T-cell (primary cell): ENCODE results near the gene ADPRHL1. TPM values are rescaled to one million over a fixed set of nuclear protein-coding genes. Genes with fewer than 3 reads are reported as not detected.
"Not testable (repeated sequence)": the region's sequence is repeated elsewhere in the genome, so short reads cannot be mapped to it uniquely, and the experiment has no call there.

ENCODE experiments used
- ATAC-seq, 4 experiments: fragments of 200-7000 bp in 3 of 4; fragments of 150-1000 bp in 1 of 4; cut with Tn5 transposase; replicated peaks in 1 of 4; 1 replicate in 3 of 4; 2 replicates in 1 of 4; pipeline ENCODE4 v1.10.0; 2021; ENCODE audit warnings: moderate library complexity in 3 of 4, mild to moderate bottlenecking in 2 of 4, moderate number of reproducible peaks in 1 of 4
- CTCF ChIA-PET, 2 donors: fragments of 300-600 bp; sonication (Branson Sonifier 250); formaldehyde crosslinking; loops; one replicate each; lab custom pipeline; 2022; ENCODE audit warnings: antibody characterized with exemption in 2 of 2; lab: Charles Lee
- POLR2A ChIA-PET, 2 donors: fragments of 300-600 bp; sonication (Branson Sonifier 250); formaldehyde crosslinking; loops; one replicate each; lab custom pipeline; 2022; ENCODE audit warnings: antibody characterized with exemption in 2 of 2; lab: Charles Lee
- DNase-seq, 35 experiments: peaks; one replicate each; pipeline versions ENCODE4 v3.0.0 to v3.0.0-alpha.2; 2013 to 2023
- H3K27ac ChIP-seq: one replicate; pipeline ENCODE4 v1.5.1; 2013; ENCODE audit warnings: low read length
- H3K27me3 ChIP-seq, 2 experiments: replicated peaks in 1 of 2; 1 replicate in 1 of 2; 2 replicates in 1 of 2; pipeline versions ENCODE4 v1.6.1 to v1.7.0; 2013; ENCODE audit warnings: low read length in 1 of 2, mixed read lengths in 1 of 2; ENCODE audit not compliant: control insufficient read depth in 2 of 2, insufficient read depth in 2 of 2; ENCODE audit errors: extremely low read depth in 1 of 2
- H3K36me3 ChIP-seq, 2 donors: 1 replicate in 1 of 2; 2 replicates in 1 of 2; pipeline versions ENCODE4 v1.6.1 to v1.7.0; 2013; ENCODE audit warnings: low read length in 1 of 2; ENCODE audit not compliant: control insufficient read depth in 2 of 2, insufficient read depth in 1 of 2; ENCODE audit errors: extremely low read depth in 1 of 2
- H3K4me1 ChIP-seq, 2 experiments: 1 replicate in 1 of 2; 2 replicates in 1 of 2; pipeline versions ENCODE4 v1.6.1 to v1.7.0; 2013; ENCODE audit warnings: low read length in 2 of 2, mixed read lengths in 1 of 2; ENCODE audit not compliant: insufficient read depth in 2 of 2, control insufficient read depth in 1 of 2; ENCODE audit errors: extremely low read depth in 1 of 2
- H3K4me3 ChIP-seq, 2 donors: 1 replicate in 1 of 2; 2 replicates in 1 of 2; pipeline versions ENCODE4 v1.5.1 to v1.7.0; 2013; ENCODE audit warnings: mild to moderate bottlenecking in 2 of 2, low read length in 1 of 2, moderate library complexity in 1 of 2; ENCODE audit not compliant: control insufficient read depth in 1 of 2; ENCODE audit errors: extremely low read depth in 1 of 2
- H3K9me3 ChIP-seq: 2 replicates; pipeline ENCODE4 v1.7.0; 2013
- H3K27ac Mint-ChIP-seq, 2 donors: one replicate each; pipeline ENCODE4 v1.8.0; 2020 to 2021; ENCODE audit warnings: mild to moderate bottlenecking in 2 of 2, mixed read lengths in 2 of 2
- H3K27me3 Mint-ChIP-seq, 2 donors: one replicate each; pipeline ENCODE4 v1.8.0; 2021 to 2022; ENCODE audit warnings: mixed read lengths in 2 of 2
- H3K36me3 Mint-ChIP-seq: one replicate; pipeline ENCODE4 v1.8.0; 2021; ENCODE audit warnings: mixed read lengths
- H3K4me1 Mint-ChIP-seq, 3 donors: one replicate each; pipeline ENCODE4 v1.8.0; 2020 to 2022; ENCODE audit warnings: mixed read lengths in 3 of 3, mild to moderate bottlenecking in 1 of 3
- H3K4me3 Mint-ChIP-seq, 3 donors: one replicate each; pipeline ENCODE4 v1.8.0; 2020 to 2022; ENCODE audit warnings: mild to moderate bottlenecking in 3 of 3, mixed read lengths in 3 of 3, moderate library complexity in 3 of 3
- H3K9me3 Mint-ChIP-seq, 3 donors: one replicate each; pipeline ENCODE4 v1.8.0; 2020 to 2022; ENCODE audit warnings: mixed read lengths in 3 of 3
- WGBS: methylation state at CpG from one replicate; pipeline ENCODE4 v1.1.5; 2013; ENCODE audit warnings: missing lambda C conversion rate; ENCODE audit not compliant: insufficient coverage; 5-methylcytosine and 5-hydroxymethylcytosine counted together
- total RNA-seq, 35 experiments: library from RNA in 6 of 35; stranded (reverse) in 6 of 35; fragments of 120-200 nt in 1 of 35; gene quantifications; one replicate each; pipeline versions ENCODE4 v1.2.1 to v1.2.4 and lab custom pipeline; 2013 to 2026

ADPRHL1 gene
- total RNA-seq, 5 donors from 2014 or later (not counting 1 experiment from before 2014, with no cell fraction given) = 0.37 to 1.7 (median 0.92) TPM

DNA sequence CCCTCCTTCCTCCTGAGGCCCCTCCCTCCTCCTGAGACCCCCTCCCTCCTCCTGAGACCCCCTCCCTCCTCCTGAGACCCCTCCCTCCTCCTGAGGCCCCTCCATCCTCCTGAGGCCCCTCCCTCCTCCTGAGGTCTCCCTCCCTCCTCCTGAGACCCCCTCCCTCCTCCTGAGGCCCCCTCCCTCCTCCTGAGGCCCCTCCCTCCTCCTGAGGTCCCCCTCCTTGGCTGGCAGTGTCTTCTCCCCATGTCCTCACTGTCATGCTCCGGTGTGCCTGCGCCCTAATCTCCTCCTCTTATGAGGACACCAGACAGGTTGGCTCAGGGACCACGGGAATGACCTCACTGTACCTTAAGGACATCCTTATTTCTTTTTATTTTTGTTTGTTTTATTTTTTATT lies 81.6 kb downstream of the ADPRHL1 start:
- H3K4me1 ChIP-seq, H3K27ac Mint-ChIP-seq, POLR2A ChIA-PET, H3K27ac ChIP-seq, H3K4me3 Mint-ChIP-seq, H3K9me3 Mint-ChIP-seq, H3K4me1 Mint-ChIP-seq, H3K36me3 ChIP-seq, H3K36me3 Mint-ChIP-seq, ATAC-seq, H3K9me3 ChIP-seq, H3K4me3 ChIP-seq, DNase-seq: not testable (repeated sequence)
- peaks cover 10 to 11% of the 10 kb centered on the region in 2 donors for H3K27me3 Mint-ChIP-seq
- peaks cover 0 to 24% of the 10 kb centered on the region in 2 experiments for H3K27me3 ChIP-seq
- WGBS = no CpG with 5 or more reads among the region's 3 CpGs
- CTCF ChIA-PET = interaction anchor here in 1 of 2 donors (0.5 kb wide), 1 partner anchor 96 kb away, joined by 5 read pairs; no protein-coding TSS in a partner anchor

DNA sequence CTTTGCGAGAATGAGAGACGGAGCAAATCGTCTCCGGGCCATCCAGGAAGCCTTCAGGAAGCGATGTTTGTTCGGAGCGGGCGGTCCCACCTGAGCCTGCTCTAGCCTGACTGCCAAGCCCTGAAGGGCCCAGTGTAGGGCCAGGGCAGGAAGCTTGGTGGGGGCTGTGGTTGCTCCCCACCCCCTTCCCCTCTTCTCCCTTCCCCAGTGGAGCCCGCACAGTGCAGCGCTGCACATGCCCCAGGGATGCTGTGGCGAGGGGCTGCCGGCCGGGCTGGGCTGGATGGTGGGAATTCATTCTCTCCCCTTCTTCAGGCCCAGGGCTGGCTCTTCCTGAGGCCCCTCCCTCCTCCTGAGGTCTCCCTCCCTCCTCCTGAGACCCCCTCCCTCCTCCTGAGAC lies 82.2 kb downstream of the ADPRHL1 start:
- Mint-ChIP-seq H3K36me3 (no peaks in the 10 kb centered on the region), H3K4me1 (no peaks in the 10 kb centered on the region), H3K4me3 (no peak overlapping the region), H3K9me3 (no peaks in the 10 kb centered on the region), H3K27me3 (peaks cover 5 to 10% of the 10 kb centered on the region in 2 donors), H3K27ac (no peak overlapping the region)
- H3K4me1 ChIP-seq = no peaks in the 10 kb centered on the region
- ChIA-PET POLR2A (no interaction called here), CTCF (interaction anchor here in 1 of 2 donors (0.5 kb wide), 1 partner anchor 95 kb away, joined by 5 read pairs; no protein-coding TSS in a partner anchor)
- H3K27ac ChIP-seq = no peak overlapping the region
- DNase-seq = no peak
- H3K27me3 ChIP-seq = peaks cover 0 to 25% of the 10 kb centered on the region in 2 experiments
- no peaks in the 10 kb centered on the region for H3K36me3 ChIP-seq
- WGBS = 37% methylated on average over 3 of the region's 13 CpGs
- no peak overlapping the region for H3K4me3 ChIP-seq
- no peaks in the 10 kb centered on the region for H3K9me3 ChIP-seq
- ATAC-seq = no peak

DNA sequence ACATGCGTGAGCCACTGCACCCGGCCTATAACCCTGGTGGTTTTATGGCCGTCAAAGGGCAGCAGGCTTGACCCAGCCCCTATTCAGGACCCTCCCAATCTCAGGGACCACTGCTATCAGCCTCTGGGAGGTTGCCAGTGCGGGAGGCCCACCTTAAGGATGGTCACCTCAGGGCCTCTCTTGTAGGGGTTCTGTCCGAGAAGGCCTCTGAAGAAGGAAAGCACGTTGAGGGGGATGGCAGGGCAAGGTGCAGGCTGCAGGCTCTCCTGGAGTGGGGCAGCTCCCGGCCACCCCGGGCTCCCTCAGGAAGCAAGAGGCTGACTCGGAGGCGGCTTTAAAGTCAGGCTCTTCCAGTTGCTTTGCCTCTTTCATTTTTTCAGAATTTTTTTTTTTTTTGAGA lies 83.4 kb downstream of the ADPRHL1 start:
- Mint-ChIP-seq H3K27me3 (peaks cover 7 to 19% of the 10 kb centered on the region in 2 donors), H3K27ac (no peak overlapping the region), H3K4me3 (no peak overlapping the region), H3K36me3 (no peaks in the 10 kb centered on the region), H3K4me1 (peaks cover 0 to 6% (median 3%) of the 10 kb centered on the region in 3 donors), H3K9me3 (no peaks in the 10 kb centered on the region)
- peaks cover 0 to 36% of the 10 kb centered on the region in 2 experiments for H3K27me3 ChIP-seq
- DNase-seq (no peak), ATAC-seq (no peak)
- ChIA-PET CTCF (no interaction called here), POLR2A (interaction anchor here in 1 of 2 donors (0.6 kb wide), 1 partner anchor 437 kb away, joined by 3 read pairs; no protein-coding TSS in a partner anchor)
- WGBS = 89% methylated on average over 10 of the region's 10 CpGs
- no peaks in the 10 kb centered on the region for H3K36me3 ChIP-seq
- peaks cover 0 to 2% of the 10 kb centered on the region in 2 experiments for H3K4me1 ChIP-seq
- no peak overlapping the region for H3K27ac ChIP-seq
- H3K4me3 ChIP-seq = no peak overlapping the region
- no peaks in the 10 kb centered on the region for H3K9me3 ChIP-seq

DNA sequence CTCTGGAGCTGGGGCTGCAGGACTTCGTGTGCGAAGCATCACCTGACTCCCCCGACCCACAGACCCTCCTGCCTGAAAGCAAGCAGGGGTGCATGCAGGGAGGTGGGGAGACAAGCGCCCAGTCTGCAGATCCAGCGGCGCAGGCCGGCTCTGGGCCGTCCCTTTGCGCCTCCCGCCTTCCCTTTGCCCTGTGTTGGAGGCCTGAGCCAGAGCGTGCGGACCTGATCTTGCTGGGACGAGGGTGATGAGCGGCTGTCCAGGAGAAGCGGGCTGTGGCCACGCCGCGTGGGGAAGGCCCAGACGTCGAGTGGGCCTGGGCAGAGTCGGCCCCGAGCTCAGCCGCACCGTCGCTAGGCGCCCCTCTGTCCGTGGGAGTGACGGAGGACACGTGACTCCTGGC lies 84.1 kb downstream of the ADPRHL1 start:
- Histone ChIP-seq H3K9me3 (no peaks in the 10 kb centered on the region), H3K36me3 (no peaks in the 10 kb centered on the region), H3K4me1 (peaks cover 0 to 8% of the 10 kb centered on the region in 2 experiments), H3K4me3 (no peak overlapping the region), H3K27ac (no peak overlapping the region), H3K27me3 (peaks cover 0 to 39% of the 10 kb centered on the region in 2 experiments)
- no peaks in the 10 kb centered on the region for H3K36me3 Mint-ChIP-seq
- WGBS = 91% methylated on average over 26 of the region's 29 CpGs
- no peak overlapping the region for H3K27ac Mint-ChIP-seq
- H3K4me3 Mint-ChIP-seq = no peak overlapping the region
- no peak for ATAC-seq
- peaks cover 0 to 6% (median 3%) of the 10 kb centered on the region in 3 donors for H3K4me1 Mint-ChIP-seq
- ChIA-PET POLR2A (no interaction called here), CTCF (no interaction called here)
- H3K9me3 Mint-ChIP-seq = no peaks in the 10 kb centered on the region
- peaks cover 3 to 15% of the 10 kb centered on the region in 2 donors for H3K27me3 Mint-ChIP-seq
- DNase-seq = no peak

DNA sequence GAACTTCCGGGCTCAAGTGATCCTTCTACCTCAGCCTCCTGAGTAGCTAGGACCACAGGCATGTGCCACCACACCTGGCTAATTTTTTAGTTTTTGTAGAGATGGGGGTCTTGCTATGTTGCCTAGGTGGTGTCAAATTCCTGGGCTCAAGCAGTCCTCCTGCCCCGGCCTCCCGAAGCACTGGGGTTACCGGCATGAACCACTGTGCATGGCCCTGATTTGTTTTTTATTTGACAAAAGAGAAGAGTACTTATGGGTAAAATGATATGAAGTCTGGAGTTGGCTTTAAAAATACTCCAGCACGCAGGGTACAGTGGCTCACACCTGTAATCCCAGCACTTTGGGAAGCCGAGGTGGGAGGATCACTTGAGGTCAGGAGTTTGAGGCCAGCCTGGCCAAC lies 84.9 kb downstream of the ADPRHL1 start:
- H3K4me3 Mint-ChIP-seq, H3K27ac ChIP-seq, H3K9me3 ChIP-seq, POLR2A ChIA-PET, H3K4me3 ChIP-seq, ATAC-seq, H3K9me3 Mint-ChIP-seq, H3K36me3 Mint-ChIP-seq, DNase-seq, CTCF ChIA-PET, H3K27ac Mint-ChIP-seq, H3K4me1 Mint-ChIP-seq, H3K36me3 ChIP-seq: not testable (repeated sequence)
- H3K27me3 ChIP-seq = peaks cover 0 to 39% of the 10 kb centered on the region in 2 experiments
- peaks cover 3 to 15% of the 10 kb centered on the region in 2 donors for H3K27me3 Mint-ChIP-seq
- 96% methylated on average over 3 of the region's 6 CpGs for WGBS
- peaks cover 0 to 12% of the 10 kb centered on the region in 2 experiments for H3K4me1 ChIP-seq

DNA sequence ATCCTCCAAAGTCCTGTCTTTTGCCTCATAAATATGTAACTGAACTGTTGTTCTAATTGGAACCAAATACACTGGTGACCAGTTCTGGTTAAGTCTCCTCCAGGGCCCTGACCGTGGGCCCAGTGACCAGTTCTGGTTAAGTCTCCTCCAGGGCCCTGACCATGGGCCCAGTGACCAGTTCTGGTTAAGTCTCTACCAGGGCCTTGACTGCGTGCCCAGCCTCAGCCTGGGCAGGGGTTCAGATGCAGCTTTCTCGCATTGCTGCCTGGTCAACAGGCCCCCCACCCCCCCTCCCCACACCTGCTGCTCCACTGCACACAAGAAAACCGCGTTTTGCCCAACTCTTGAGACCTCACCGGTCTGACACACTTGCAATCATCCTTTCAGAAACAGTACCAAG lies 85.5 kb downstream of the ADPRHL1 start:
- ATAC-seq (no peak), DNase-seq (no peak)
- no peak overlapping the region for H3K4me3 Mint-ChIP-seq

More for the DNA sequence above, 85.5 kb downstream of the ADPRHL1 start:
- H3K4me3 ChIP-seq = no peak overlapping the region
- ChIA-PET CTCF (no interaction called here), POLR2A (no interaction called here)
- no peaks in the 10 kb centered on the region for H3K36me3 ChIP-seq
- no peaks in the 10 kb centered on the region for H3K36me3 Mint-ChIP-seq
- H3K27ac ChIP-seq = no peak overlapping the region
- no peak overlapping the region for H3K27ac Mint-ChIP-seq
- H3K4me1 ChIP-seq = peaks cover 0 to 14% of the 10 kb centered on the region in 2 experiments
- H3K27me3 Mint-ChIP-seq = peaks cover 3 to 15% of the 10 kb centered on the region in 2 donors
- H3K4me1 Mint-ChIP-seq = peaks cover 0 to 7% (median 3%) of the 10 kb centered on the region in 3 donors
- no peaks in the 10 kb centered on the region for H3K9me3 Mint-ChIP-seq
- peaks cover 0 to 42% of the 10 kb centered on the region in 2 experiments for H3K27me3 ChIP-seq
- WGBS = 82% methylated on average over 4 of the region's 6 CpGs
- H3K9me3 ChIP-seq = no peaks in the 10 kb centered on the region
